Astrocyte (in vitro differentiated cells and primary cell): ENCODE results near the gene LARGE1. TPM values are rescaled to one million over a fixed set of nuclear protein-coding genes. Genes with fewer than 3 reads are reported as not detected.

Source experiments
- DNase-seq: peaks from one replicate; pipeline ENCODE4 v3.0.0-alpha.2; 2010; ENCODE audit warnings: low read depth
- FAIRE-seq: peaks from 2 replicates; lab custom pipeline; 2011; peaks lifted over from hg19 to GRCh38; lab: Jason Lieb, UNC
- H2AFZ ChIP-seq: 2 replicates; pipeline ENCODE4 v1.6.0; 2012; ENCODE audit warnings: low read depth, low read length, inconsistent platforms
- H3K27ac ChIP-seq: 2 replicates; pipeline ENCODE4 v1.5.1; 2011; ENCODE audit warnings: low read depth, low read length, inconsistent platforms
- H3K27me3 ChIP-seq: 2 replicates; pipeline ENCODE4 v1.6.0; 2011; ENCODE audit warnings: low read length, inconsistent platforms; ENCODE audit not compliant: insufficient read depth
- H3K36me3 ChIP-seq: 2 replicates; pipeline ENCODE4 v1.5.1; 2011; ENCODE audit warnings: low read length, inconsistent platforms; ENCODE audit not compliant: insufficient read depth
- H3K4me1 ChIP-seq: 2 replicates; pipeline ENCODE4 v1.5.1; 2011; ENCODE audit warnings: low read length, inconsistent platforms; ENCODE audit not compliant: insufficient read depth
- H3K4me2 ChIP-seq: 2 replicates; pipeline ENCODE4 v1.6.0; 2012; ENCODE audit warnings: low read length, inconsistent platforms
- H3K4me3 ChIP-seq: 2 replicates; pipeline ENCODE4 v1.5.1; 2011; ENCODE audit warnings: low read depth, mild to moderate bottlenecking, low read length, inconsistent platforms; ENCODE audit not compliant: insufficient read depth
- H3K79me2 ChIP-seq: 2 replicates; pipeline ENCODE4 v1.6.0; 2012; ENCODE audit warnings: mild to moderate bottlenecking, low read length, inconsistent platforms; ENCODE audit not compliant: insufficient read depth
- H3K9ac ChIP-seq: 2 replicates; pipeline ENCODE4 v1.6.0; 2012; ENCODE audit warnings: mild to moderate bottlenecking, low read length, inconsistent platforms
- H3K9me3 ChIP-seq: 2 replicates; pipeline ENCODE4 v1.5.1; 2012; ENCODE audit warnings: low read depth, mild to moderate bottlenecking, low read length, inconsistent platforms; ENCODE audit not compliant: insufficient read depth
- H4K20me1 ChIP-seq: 2 replicates; pipeline ENCODE4 v1.6.0; 2012; ENCODE audit warnings: low read length, inconsistent platforms; ENCODE audit not compliant: insufficient read depth
- H3K27ac Mint-ChIP-seq: one replicate; pipeline ENCODE4 v1.8.0; 2021; ENCODE audit warnings: mild to moderate bottlenecking, mixed read lengths; ENCODE audit not compliant: unreplicated experiment
- H3K27me3 Mint-ChIP-seq: one replicate; pipeline ENCODE4 v1.8.0; 2021; ENCODE audit warnings: low read depth, mixed read lengths; ENCODE audit not compliant: unreplicated experiment
- H3K36me3 Mint-ChIP-seq: one replicate; pipeline ENCODE4 v1.8.0; 2021; ENCODE audit warnings: low read depth, mixed read lengths; ENCODE audit not compliant: unreplicated experiment
- H3K4me1 Mint-ChIP-seq: one replicate; pipeline ENCODE4 v1.8.0; 2021; ENCODE audit warnings: low read depth, mixed read lengths; ENCODE audit not compliant: unreplicated experiment
- H3K4me3 Mint-ChIP-seq: one replicate; pipeline ENCODE4 v1.8.0; 2021; ENCODE audit warnings: mild to moderate bottlenecking, moderate library complexity, mixed read lengths; ENCODE audit not compliant: unreplicated experiment
- H3K9me3 Mint-ChIP-seq: one replicate; pipeline ENCODE4 v1.8.0; 2021; ENCODE audit warnings: mild to moderate bottlenecking, mixed read lengths; ENCODE audit not compliant: unreplicated experiment
- CTCF ChIP-seq: IDR thresholded peaks from 2 replicates; pipeline ENCODE4 v1.5.1; 2011; ENCODE audit warnings: low read depth, mild to moderate bottlenecking, inconsistent platforms, low read length, moderate library complexity; ENCODE audit not compliant: insufficient read depth
- EZH2 ChIP-seq: IDR thresholded peaks from 2 replicates; pipeline ENCODE4 v1.6.1; 2012; ENCODE audit warnings: mild to moderate bottlenecking, low read length, inconsistent platforms; ENCODE audit not compliant: insufficient read depth
- total RNA-seq: library from RNA; stranded (reverse); gene quantifications from 2 replicates; pipeline ENCODE4 v1.2.1, GENCODE V29; 2021

LARGE1 gene
- total RNA-seq, 1 donor from 2014 or later, result 92.6 TPM

DNA sequence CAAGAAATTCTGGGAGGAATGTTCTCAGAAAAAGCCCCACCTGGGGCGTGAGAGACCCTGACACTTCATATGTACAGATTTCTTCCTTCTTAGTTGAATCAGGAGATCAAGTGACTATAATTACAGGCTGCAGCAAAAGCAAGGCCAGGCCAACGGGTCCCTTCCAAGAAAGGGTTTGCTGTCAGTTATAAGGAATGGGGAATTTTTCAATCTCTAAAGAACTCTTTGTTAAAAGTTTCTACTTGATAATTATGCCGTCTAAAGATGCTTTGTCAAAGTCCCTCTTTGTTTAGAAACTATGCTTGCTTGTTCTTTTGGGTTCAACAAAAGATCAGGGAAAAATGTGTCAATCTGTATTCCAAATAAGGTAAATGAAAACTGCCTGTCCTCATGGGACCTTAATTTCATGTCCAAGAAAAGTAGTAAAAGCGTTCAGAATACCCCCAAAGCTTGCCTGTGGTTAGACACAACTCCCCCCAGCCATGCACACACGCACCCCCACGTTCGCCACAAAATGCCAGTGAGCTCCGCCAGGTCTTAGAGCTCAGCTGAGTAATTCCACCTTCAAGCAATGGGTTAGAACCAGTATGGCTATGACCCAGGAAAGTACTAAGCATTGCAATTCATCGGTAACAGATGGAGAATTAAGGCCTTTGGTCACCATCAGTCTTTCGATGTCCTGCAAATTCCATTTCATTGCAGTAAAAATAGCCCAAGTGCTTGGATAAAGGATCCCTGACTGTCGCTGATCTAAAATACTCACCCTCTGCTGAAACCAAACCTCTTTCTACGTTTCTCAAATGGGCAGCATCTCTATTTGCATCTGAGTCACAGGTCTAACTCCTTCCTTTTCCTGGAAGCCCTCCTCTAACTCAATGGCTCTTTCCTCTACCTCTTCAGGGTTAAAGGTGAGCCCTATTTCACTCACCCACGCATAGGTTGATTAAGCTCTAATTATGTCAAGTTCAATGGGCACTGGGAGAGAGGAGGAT lies 442.9 kb downstream of the LARGE1 start:
- no peak overlapping the region for H3K4me3 Mint-ChIP-seq
- Histone ChIP-seq H3K79me2 (no peaks in the 10 kb centered on the region), H3K27ac (peak overlapping the region; percentile 26), H3K4me1 (peaks cover 19% of the 10 kb centered on the region), H3K27me3 (no peaks in the 10 kb centered on the region), H2AFZ (peak overlapping the region; percentile 12), H3K9me3 (no peaks in the 10 kb centered on the region), H3K4me2 (peak overlapping the region; percentile 71), H3K36me3 (no peaks in the 10 kb centered on the region), H4K20me1 (no peaks in the 10 kb centered on the region), H3K4me3 (no peak overlapping the region), H3K9ac (peak overlapping the region; percentile 56)
- no peaks in the 10 kb centered on the region for H3K36me3 Mint-ChIP-seq
- no peaks in the 10 kb centered on the region for H3K27me3 Mint-ChIP-seq
- no peak for TF ChIP-seq EZH2
- TF ChIP-seq CTCF, result no peak
- FAIRE-seq (no peak), DNase-seq (peak; percentile 71)
- H3K9me3 Mint-ChIP-seq, result no peaks in the 10 kb centered on the region
- H3K4me1 Mint-ChIP-seq, result peaks cover 20% of the 10 kb centered on the region
- H3K27ac Mint-ChIP-seq, result no peak overlapping the region

DNA sequence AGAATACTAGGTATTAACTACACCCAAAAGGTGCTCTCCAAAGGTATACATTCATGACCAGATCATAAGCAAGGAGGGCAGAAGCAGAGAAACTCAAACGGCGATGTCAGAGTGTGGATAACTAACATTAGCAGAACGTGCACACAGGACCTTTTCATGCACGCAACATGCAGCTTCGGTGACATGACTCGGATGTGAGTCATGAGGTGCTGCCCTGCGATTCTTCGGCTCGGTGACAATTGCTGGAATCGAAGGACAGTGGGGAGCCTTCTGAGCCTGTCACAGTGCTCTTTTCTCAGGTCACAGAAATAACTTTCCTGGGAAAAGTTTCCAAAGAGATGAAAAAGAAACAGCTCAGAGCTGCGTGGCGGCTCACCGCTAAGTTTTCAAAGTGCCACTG lies 443.6 kb downstream of the LARGE1 start:
- Mint-ChIP-seq H3K27ac (peak overlapping the region; percentile 9), H3K27me3 (no peaks in the 10 kb centered on the region), H3K36me3 (no peaks in the 10 kb centered on the region), H3K4me3 (no peak overlapping the region), H3K4me1 (peaks cover 25% of the 10 kb centered on the region), H3K9me3 (no peaks in the 10 kb centered on the region)
- Histone ChIP-seq H3K27ac (peak overlapping the region; percentile 26), H4K20me1 (no peaks in the 10 kb centered on the region), H3K36me3 (no peaks in the 10 kb centered on the region), H3K4me2 (peak overlapping the region; percentile 71), H3K4me1 (peaks cover 19% of the 10 kb centered on the region), H2AFZ (peak overlapping the region; percentile 12), H3K27me3 (no peaks in the 10 kb centered on the region), H3K9ac (peak overlapping the region; percentile 56), H3K79me2 (no peaks in the 10 kb centered on the region), H3K9me3 (no peaks in the 10 kb centered on the region), H3K4me3 (no peak overlapping the region)
- TF ChIP-seq EZH2 (no peak), CTCF (no peak)
- FAIRE-seq (no peak), DNase-seq (peak; percentile 38)

GRCh38 chr22:33476206-33476605 lies 444.1 kb downstream of the LARGE1 start:
- Histone ChIP-seq H3K4me2 (peak overlapping the region; percentile 71), H3K27me3 (no peaks in the 10 kb centered on the region), H3K36me3 (no peaks in the 10 kb centered on the region), H3K9ac (peak overlapping the region; percentile 56), H4K20me1 (no peaks in the 10 kb centered on the region), H2AFZ (no peak overlapping the region), H3K4me3 (no peak overlapping the region), H3K4me1 (peaks cover 19% of the 10 kb centered on the region), H3K79me2 (no peaks in the 10 kb centered on the region), H3K9me3 (no peaks in the 10 kb centered on the region), H3K27ac (no peak overlapping the region)
- TF ChIP-seq EZH2 (no peak), CTCF (no peak)
- H3K36me3 Mint-ChIP-seq, result no peaks in the 10 kb centered on the region
- H3K27ac Mint-ChIP-seq, result peak overlapping the region; percentile 9
- no peaks in the 10 kb centered on the region for H3K27me3 Mint-ChIP-seq
- no peaks in the 10 kb centered on the region for H3K9me3 Mint-ChIP-seq
- no peak overlapping the region for H3K4me3 Mint-ChIP-seq
- no peak for FAIRE-seq
- H3K4me1 Mint-ChIP-seq, result peaks cover 25% of the 10 kb centered on the region
- DNase-seq, result no peak
